MM.1S (cell line): ENCODE data around the gene RASL10A.

Experiments
- DNase-seq: peaks from one replicate; pipeline ENCODE4 v3.0.0-alpha.2; 2015
- H2AFZ ChIP-seq: fragments of 300-600 bp; sonication (generic); 2 replicates; pipeline ENCODE4 v1.6.0; 2016; ENCODE audit warnings: antibody characterized with exemption, low read length
- H3F3A ChIP-seq: fragments of 300-600 bp; sonication (generic); 2 replicates; pipeline ENCODE4 v1.6.1; 2016; ENCODE audit warnings: mild to moderate bottlenecking, antibody characterized with exemption, low read length, moderate library complexity, mixed read lengths; ENCODE audit not compliant: insufficient read depth
- H3K27ac ChIP-seq: fragments of 300-600 bp; sonication (generic); 2 replicates; pipeline ENCODE4 v1.5.1; 2016; ENCODE audit warnings: mild to moderate bottlenecking, low read length
- H3K27me3 ChIP-seq: fragments of 300-600 bp; sonication (generic); replicated peaks from 2 replicates; pipeline ENCODE4 v1.6.0; 2016; ENCODE audit warnings: low read length; ENCODE audit not compliant: insufficient read depth
- H3K36me3 ChIP-seq: fragments of 300-600 bp; sonication (generic); replicated peaks from 2 replicates; pipeline ENCODE4 v1.6.1; 2016; ENCODE audit warnings: mild to moderate bottlenecking, low read length, mixed read lengths; ENCODE audit not compliant: insufficient read depth
- H3K4me1 ChIP-seq: fragments of 300-600 bp; sonication (generic); 2 replicates; pipeline ENCODE4 v1.6.1; 2016; ENCODE audit warnings: low read length, mixed read lengths
- H3K4me2 ChIP-seq: fragments of 300-600 bp; sonication (generic); 2 replicates; pipeline ENCODE4 v1.6.0; 2016; ENCODE audit warnings: low read depth, low read length
- H3K4me3 ChIP-seq: fragments of 300-600 bp; sonication (generic); 2 replicates; pipeline ENCODE4 v1.5.1; 2016; ENCODE audit warnings: low read length, mixed read lengths
- H3K79me2 ChIP-seq: fragments of 300-600 bp; sonication (generic); 2 replicates; pipeline ENCODE4 v1.6.1; 2016; ENCODE audit warnings: mixed run types, low read length, mixed read lengths
- H3K9ac ChIP-seq: fragments of 300-600 bp; sonication (generic); 2 replicates; pipeline ENCODE4 v1.6.1; 2016; ENCODE audit warnings: low read length, mixed read lengths
- H3K9me2 ChIP-seq: fragments of 300-600 bp; sonication (generic); replicated peaks from 2 replicates; pipeline ENCODE4 v1.6.1; 2016; ENCODE audit warnings: mild to moderate bottlenecking, low read length, mixed read lengths; ENCODE audit not compliant: insufficient read depth
- H3K9me3 ChIP-seq: fragments of 300-600 bp; sonication (generic); replicated peaks from 2 replicates; pipeline ENCODE4 v1.6.1; 2016; ENCODE audit warnings: mild to moderate bottlenecking, low read length, mixed read lengths; ENCODE audit not compliant: insufficient read depth
- H4K20me1 ChIP-seq: fragments of 300-600 bp; sonication (generic); 2 replicates; pipeline ENCODE4 v1.6.1; 2016; ENCODE audit warnings: mild to moderate bottlenecking, low read length, moderate library complexity, mixed read lengths; ENCODE audit not compliant: insufficient read depth
- EZH2 ChIP-seq: fragments of 300-600 bp; sonication (generic); optimal IDR thresholded peaks from 2 replicates; pipeline ENCODE3; 2017; ENCODE audit warnings: low read depth, mild to moderate bottlenecking, antibody characterized with exemption, low read length, mixed read lengths
- EZH2phosphoT487 ChIP-seq: fragments of 300-600 bp; sonication (generic); IDR thresholded peaks from 2 replicates; pipeline ENCODE4 v1.6.1; 2018; ENCODE audit warnings: antibody characterized with exemption, low read length
- TF ChIP-seq, protein P1 (sequence below): fragments of 300-600 bp; sonication (generic); IDR thresholded peaks from 2 replicates; pipeline ENCODE4 v1.5.1; 2016; ENCODE audit warnings: antibody characterized with exemption, low read length, mixed read lengths

Gene RASL10A

GRCh38 chr22:29331213-29331612 is 15.7 kb upstream of the RASL10A start:
- no peaks in the 10 kb centered on the region for H3K27me3 ChIP-seq
- no peak overlapping the region for H3K27ac ChIP-seq
- no peaks in the 10 kb centered on the region for H3K36me3 ChIP-seq
- H2AFZ ChIP-seq: no peak overlapping the region
- H3K4me2 ChIP-seq: no peak overlapping the region
- H3K9ac ChIP-seq: no peak overlapping the region
- H3K9me2 ChIP-seq: no peaks in the 10 kb centered on the region
- H3K4me3 ChIP-seq: no peak overlapping the region
- no peaks in the 10 kb centered on the region for H3K9me3 ChIP-seq
- no peaks in the 10 kb centered on the region for H4K20me1 ChIP-seq
- H3K4me1 ChIP-seq: no peaks in the 10 kb centered on the region
- TF ChIP-seq, protein P1, sequence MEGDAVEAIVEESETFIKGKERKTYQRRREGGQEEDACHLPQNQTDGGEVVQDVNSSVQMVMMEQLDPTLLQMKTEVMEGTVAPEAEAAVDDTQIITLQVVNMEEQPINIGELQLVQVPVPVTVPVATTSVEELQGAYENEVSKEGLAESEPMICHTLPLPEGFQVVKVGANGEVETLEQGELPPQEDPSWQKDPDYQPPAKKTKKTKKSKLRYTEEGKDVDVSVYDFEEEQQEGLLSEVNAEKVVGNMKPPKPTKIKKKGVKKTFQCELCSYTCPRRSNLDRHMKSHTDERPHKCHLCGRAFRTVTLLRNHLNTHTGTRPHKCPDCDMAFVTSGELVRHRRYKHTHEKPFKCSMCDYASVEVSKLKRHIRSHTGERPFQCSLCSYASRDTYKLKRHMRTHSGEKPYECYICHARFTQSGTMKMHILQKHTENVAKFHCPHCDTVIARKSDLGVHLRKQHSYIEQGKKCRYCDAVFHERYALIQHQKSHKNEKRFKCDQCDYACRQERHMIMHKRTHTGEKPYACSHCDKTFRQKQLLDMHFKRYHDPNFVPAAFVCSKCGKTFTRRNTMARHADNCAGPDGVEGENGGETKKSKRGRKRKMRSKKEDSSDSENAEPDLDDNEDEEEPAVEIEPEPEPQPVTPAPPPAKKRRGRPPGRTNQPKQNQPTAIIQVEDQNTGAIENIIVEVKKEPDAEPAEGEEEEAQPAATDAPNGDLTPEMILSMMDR: no peak
- TF ChIP-seq EZH2: no peak
- TF ChIP-seq EZH2phosphoT487: no peak
- DNase-seq: no peak
- no peaks in the 10 kb centered on the region for H3K79me2 ChIP-seq
- no peaks in the 10 kb centered on the region for H3F3A ChIP-seq

DNA sequence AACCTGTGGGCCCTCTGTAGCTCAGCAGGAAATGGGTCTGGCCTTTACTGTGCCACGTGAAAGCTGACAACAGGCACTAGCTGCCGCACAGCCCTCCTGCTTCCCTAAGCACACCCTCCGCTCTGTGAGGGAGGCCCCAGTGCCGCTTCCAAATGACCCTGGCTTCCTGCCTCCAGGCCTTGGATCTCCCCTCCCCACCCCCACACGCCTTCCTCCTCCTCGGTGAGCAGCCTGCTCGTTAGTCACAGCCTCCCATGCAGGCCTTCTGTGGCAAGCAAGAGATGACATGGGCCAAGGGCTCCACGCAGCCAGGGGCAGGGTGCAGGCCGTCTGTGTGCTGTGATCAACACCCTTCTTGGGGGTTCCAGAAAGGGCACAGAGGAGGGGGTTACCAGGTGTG is 15.3 kb upstream of the RASL10A start:
- Histone ChIP-seq H2AFZ (no peak overlapping the region), H3K27me3 (no peaks in the 10 kb centered on the region), H3K4me2 (no peak overlapping the region), H3K9ac (no peak overlapping the region), H3K79me2 (no peaks in the 10 kb centered on the region), H3K9me3 (no peaks in the 10 kb centered on the region), H3K4me1 (no peaks in the 10 kb centered on the region), H3K27ac (no peak overlapping the region), H3K9me2 (no peaks in the 10 kb centered on the region), H3F3A (no peaks in the 10 kb centered on the region), H3K4me3 (no peak overlapping the region), H4K20me1 (no peaks in the 10 kb centered on the region), H3K36me3 (no peaks in the 10 kb centered on the region)
- DNase-seq: no peak
- TF ChIP-seq EZH2phosphoT487: no peak
- no peak for TF ChIP-seq EZH2
- TF ChIP-seq, protein P1: no peak

DNA sequence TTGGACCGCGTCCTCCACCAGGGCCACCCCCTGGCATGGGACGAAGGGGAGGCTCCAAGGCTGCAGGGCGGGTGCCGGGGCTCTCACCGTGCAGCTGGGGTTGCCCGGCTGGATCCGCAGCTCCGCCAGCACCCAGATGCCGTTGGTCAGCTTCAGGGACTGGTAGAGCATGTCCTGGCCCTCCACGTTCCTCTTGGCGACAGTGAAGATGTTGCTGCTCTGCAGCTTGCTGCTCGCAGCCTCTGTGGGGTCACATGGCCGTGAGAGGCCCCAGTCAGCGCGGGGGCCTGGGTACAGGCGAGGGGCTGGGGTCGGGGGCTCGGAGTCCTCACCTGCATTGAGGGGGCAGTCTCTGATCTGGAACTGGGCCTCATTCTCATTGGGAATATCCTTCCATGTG is 14.8 kb upstream of the RASL10A start:
- Histone ChIP-seq H3K4me2 (no peak overlapping the region), H3K9me3 (no peaks in the 10 kb centered on the region), H3K27me3 (no peaks in the 10 kb centered on the region), H3K79me2 (no peaks in the 10 kb centered on the region), H3K4me3 (no peak overlapping the region), H3K9me2 (no peaks in the 10 kb centered on the region), H3K36me3 (no peaks in the 10 kb centered on the region), H4K20me1 (no peaks in the 10 kb centered on the region), H3K27ac (no peak overlapping the region), H3K4me1 (no peaks in the 10 kb centered on the region), H2AFZ (no peak overlapping the region), H3F3A (no peaks in the 10 kb centered on the region), H3K9ac (no peak overlapping the region)
- no peak for DNase-seq
- TF ChIP-seq EZH2 (no peak), EZH2phosphoT487 (no peak)
- TF ChIP-seq, protein P1: no peak
